ENCODE data around the gene SOST.

Gene SOST

DNA sequence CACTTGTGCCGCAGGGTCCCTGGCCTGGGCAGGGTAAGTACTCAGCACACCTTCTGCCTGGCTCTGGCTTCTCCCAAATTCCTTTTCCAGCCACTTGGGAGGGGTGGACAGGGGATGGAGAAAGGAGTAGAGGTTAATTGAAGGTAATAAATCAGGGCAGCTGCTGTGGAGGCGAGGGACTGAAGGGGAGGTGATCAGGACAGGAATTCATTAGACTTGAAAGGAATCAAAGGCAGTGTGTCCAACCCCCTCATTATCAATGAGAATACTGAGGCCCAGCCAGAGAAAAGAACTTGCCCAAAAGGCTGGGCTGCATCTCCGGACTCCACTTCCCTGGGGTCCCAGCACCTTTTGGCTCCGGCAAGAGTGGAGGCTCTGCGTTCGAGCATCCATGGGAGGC lies 2.4 kb downstream of the SOST start:
- Histone ChIP-seq H3K4me3 (ENCODE audit: insufficient read length, low read depth) (no peak overlapping the region), H3K9me3 (ENCODE audit: insufficient read depth, low read length) (no peaks in the 10 kb centered on the region), H3K4me1 (ENCODE audit: insufficient read depth, insufficient read length) (peaks cover 13% of the 10 kb centered on the region), H3K27me3 (ENCODE audit: insufficient read depth, insufficient read length) (peaks cover 15% of the 10 kb centered on the region), H3K9ac (ENCODE audit: insufficient read length, low read depth) (no peak overlapping the region), H3K36me3 (ENCODE audit: insufficient read depth, insufficient read length, low read length) (no peaks in the 10 kb centered on the region)
- no peak for DNase-seq (ENCODE audit: low read depth, low spot score)
- TF ChIP-seq ZNF274 (IDR thresholded peaks at IDR 0.05; ENCODE audit: low read depth, low read length) (no peak), SUZ12 (IDR thresholded peaks at IDR 0.05; ENCODE audit: extremely low read depth, insufficient read depth, insufficient read length) (no peak), YY1 (IDR thresholded peaks at IDR 0.05; ENCODE audit: insufficient read depth, insufficient read length) (no peak)

DNA sequence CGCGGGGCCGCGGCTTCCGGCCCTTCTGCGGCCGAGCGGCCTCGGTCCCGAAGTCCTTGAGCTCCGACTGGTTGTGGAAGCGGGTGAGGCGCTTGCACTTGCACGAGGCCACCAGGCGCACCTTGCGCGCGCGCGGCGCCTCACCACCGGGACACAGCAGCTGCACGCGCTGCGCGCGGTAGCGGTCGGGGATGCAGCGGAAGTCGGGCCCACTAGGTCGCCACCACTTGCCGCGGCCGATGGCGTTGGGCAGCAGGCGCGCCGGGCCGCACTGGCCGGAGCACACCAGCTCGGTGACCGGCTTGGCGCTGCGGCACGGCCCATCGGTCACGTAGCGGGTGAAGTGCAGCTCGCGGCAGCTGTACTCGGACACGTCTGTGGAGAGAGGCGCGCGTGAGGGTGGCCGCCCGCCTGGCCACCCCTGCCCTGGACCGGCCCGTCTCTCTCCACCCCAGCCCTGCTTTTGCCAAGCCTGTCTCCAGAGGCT lies 3.2 kb downstream of the SOST start:
- Histone ChIP-seq H3K9me3 (ENCODE audit: insufficient read depth, low read length) (no peaks in the 10 kb centered on the region), H3K36me3 (ENCODE audit: insufficient read depth, insufficient read length, low read length) (no peaks in the 10 kb centered on the region), H3K4me1 (ENCODE audit: insufficient read depth, insufficient read length) (peaks cover 13% of the 10 kb centered on the region), H3K4me3 (ENCODE audit: insufficient read length, low read depth) (peak overlapping the region; percentile 13), H3K27me3 (ENCODE audit: insufficient read depth, insufficient read length) (peaks cover 15% of the 10 kb centered on the region), H3K9ac (ENCODE audit: insufficient read length, low read depth) (no peak overlapping the region)
- no peak for DNase-seq (ENCODE audit: low read depth, low spot score)
- TF ChIP-seq YY1 (IDR thresholded peaks at IDR 0.05; ENCODE audit: insufficient read depth, insufficient read length) (no peak), ZNF274 (IDR thresholded peaks at IDR 0.05; ENCODE audit: low read depth, low read length) (no peak), SUZ12 (IDR thresholded peaks at IDR 0.05; ENCODE audit: extremely low read depth, insufficient read depth, insufficient read length) (no peak)

DNA sequence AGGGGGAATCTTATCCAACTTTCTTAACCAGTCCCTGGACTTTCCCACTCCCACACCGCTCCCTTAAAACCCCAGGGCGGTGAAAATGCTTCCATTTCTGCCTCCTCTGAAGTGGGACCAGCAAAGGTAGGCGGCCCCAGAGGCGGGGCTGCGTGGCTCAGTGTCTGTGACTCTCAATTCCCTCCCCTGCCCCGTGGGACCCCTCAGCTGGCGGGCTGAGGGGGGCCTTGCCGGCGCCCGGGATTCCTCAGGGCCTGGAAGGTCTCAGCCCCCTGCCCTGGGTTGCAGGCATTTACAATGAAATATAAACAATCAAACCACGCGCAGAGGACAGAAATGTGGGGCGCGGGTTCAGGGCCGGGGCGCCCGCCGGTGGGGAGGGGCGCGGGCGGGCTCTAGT lies 3.6 kb downstream of the SOST start:
- Histone ChIP-seq H3K4me3 (ENCODE audit: insufficient read length, low read depth) (no peak overlapping the region), H3K27me3 (ENCODE audit: insufficient read depth, insufficient read length) (peaks cover 15% of the 10 kb centered on the region), H3K9me3 (ENCODE audit: insufficient read depth, low read length) (no peaks in the 10 kb centered on the region), H3K9ac (ENCODE audit: insufficient read length, low read depth) (no peak overlapping the region), H3K36me3 (ENCODE audit: insufficient read depth, insufficient read length, low read length) (no peaks in the 10 kb centered on the region), H3K4me1 (ENCODE audit: insufficient read depth, insufficient read length) (peaks cover 15% of the 10 kb centered on the region)
- no peak for DNase-seq (ENCODE audit: low read depth, low spot score)
- no peak for TF ChIP-seq YY1 (IDR thresholded peaks at IDR 0.05; ENCODE audit: insufficient read depth, insufficient read length)
- no peak for TF ChIP-seq SUZ12 (IDR thresholded peaks at IDR 0.05; ENCODE audit: extremely low read depth, insufficient read depth, insufficient read length)
- no peak for TF ChIP-seq ZNF274 (IDR thresholded peaks at IDR 0.05; ENCODE audit: low read depth, low read length)

DNA sequence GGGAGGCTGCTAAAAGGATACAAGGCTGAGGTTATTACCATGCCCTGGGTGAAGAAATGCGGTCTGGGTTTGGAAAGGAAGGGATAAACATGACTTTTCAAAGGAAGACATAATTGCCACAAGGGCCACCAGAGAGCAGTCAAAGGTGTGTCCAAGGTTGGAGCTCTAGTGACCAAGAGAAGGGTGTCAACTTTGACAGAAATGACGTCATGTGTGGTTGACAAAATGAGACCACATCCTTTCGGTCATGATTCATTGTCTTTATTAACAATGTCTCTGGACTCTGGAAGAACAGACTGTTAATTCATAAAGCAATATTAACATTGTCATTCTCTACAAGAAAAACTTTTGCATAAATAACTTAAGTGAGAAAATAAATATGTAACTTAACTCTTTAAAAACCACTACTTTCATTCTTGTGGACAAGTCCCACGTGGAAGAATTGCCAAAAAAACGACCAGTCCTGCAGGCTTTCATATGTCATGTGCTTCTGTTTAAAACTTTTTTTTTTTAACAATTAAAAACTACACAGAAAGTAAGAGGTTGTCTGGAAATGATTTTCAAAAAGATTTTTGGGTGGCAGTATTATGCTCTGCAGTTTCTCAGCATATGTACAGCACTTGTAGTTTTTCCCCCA lies 5.0 kb downstream of the SOST start:
- no peak for TF ChIP-seq SUZ12 (IDR thresholded peaks at IDR 0.05; ENCODE audit: extremely low read depth, insufficient read depth, insufficient read length)
- no peak for TF ChIP-seq YY1 (IDR thresholded peaks at IDR 0.05; ENCODE audit: insufficient read depth, insufficient read length)
- TF ChIP-seq ZNF274 (IDR thresholded peaks at IDR 0.05; ENCODE audit: low read depth, low read length), result no peak
- peaks cover 15% of the 10 kb centered on the region for H3K27me3 ChIP-seq (ENCODE audit: insufficient read depth, insufficient read length)
- H3K9me3 ChIP-seq (ENCODE audit: insufficient read depth, low read length), result no peaks in the 10 kb centered on the region
- H3K9ac ChIP-seq (ENCODE audit: insufficient read length, low read depth), result no peak overlapping the region
- H3K4me3 ChIP-seq (ENCODE audit: insufficient read length, low read depth), result no peak overlapping the region
- peaks cover 13% of the 10 kb centered on the region for H3K4me1 ChIP-seq (ENCODE audit: insufficient read depth, insufficient read length)
- H3K36me3 ChIP-seq (ENCODE audit: insufficient read depth, insufficient read length, low read length), result no peaks in the 10 kb centered on the region
- no peak for DNase-seq (ENCODE audit: low read depth, low spot score)

DNA sequence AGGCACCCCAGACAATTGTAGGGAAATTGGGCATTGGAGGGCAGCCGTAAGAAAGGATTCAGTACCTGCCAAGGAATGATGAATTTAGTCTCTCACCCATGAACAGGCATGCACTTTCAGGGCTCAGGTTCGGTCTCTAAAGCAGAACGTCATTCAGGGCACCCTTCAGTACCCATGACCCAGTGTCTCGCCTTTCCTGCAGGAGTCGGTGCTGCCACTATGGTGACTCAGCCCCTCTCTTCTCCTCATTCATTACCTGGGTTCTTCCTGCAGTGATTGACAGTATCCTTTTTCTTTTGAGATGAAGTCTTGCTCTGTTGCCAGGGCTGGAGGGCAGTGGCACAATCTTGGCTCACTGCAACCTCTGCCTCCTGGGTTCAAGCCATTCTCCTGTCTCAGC lies 8.4 kb downstream of the SOST start:
- TF ChIP-seq ZNF274 (IDR thresholded peaks at IDR 0.05; ENCODE audit: low read depth, low read length) (no peak), SUZ12 (IDR thresholded peaks at IDR 0.05; ENCODE audit: extremely low read depth, insufficient read depth, insufficient read length) (no peak), YY1 (IDR thresholded peaks at IDR 0.05; ENCODE audit: insufficient read depth, insufficient read length) (no peak)
- no peak overlapping the region for H3K9ac ChIP-seq (ENCODE audit: insufficient read length, low read depth)
- no peak overlapping the region for H3K4me3 ChIP-seq (ENCODE audit: insufficient read length, low read depth)
- no peaks in the 10 kb centered on the region for H3K36me3 ChIP-seq (ENCODE audit: insufficient read depth, insufficient read length, low read length)
- no peaks in the 10 kb centered on the region for H3K9me3 ChIP-seq (ENCODE audit: insufficient read depth, low read length)
- peaks cover 9% of the 10 kb centered on the region for H3K27me3 ChIP-seq (ENCODE audit: insufficient read depth, insufficient read length)
- no peak for DNase-seq (ENCODE audit: low read depth, low spot score)
- peaks cover 4% of the 10 kb centered on the region for H3K4me1 ChIP-seq (ENCODE audit: insufficient read depth, insufficient read length)

DNA sequence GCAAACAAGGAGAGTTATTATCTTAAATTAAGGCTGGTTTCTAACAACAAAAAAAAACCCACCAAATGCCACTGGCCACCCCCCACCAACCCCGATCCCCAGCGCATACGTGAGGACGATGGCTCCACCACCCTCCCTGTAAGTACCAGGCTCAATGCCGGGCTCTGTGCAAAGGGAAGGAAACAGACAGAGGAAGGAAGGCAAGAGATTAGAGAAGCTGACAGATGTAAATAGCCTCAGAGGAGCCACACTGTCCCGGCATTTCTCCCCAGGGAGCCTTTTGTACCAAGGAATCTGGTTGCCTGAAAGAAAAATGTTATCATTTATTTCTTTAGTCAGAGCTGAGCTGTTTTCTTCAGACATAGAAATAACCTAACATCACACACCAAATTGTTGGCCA lies 13.1 kb downstream of the SOST start:
- Histone ChIP-seq H3K9ac (ENCODE audit: insufficient read length, low read depth) (no peak overlapping the region), H3K27me3 (ENCODE audit: insufficient read depth, insufficient read length) (no peaks in the 10 kb centered on the region), H3K9me3 (ENCODE audit: insufficient read depth, low read length) (0 out of 2 replicates have a peak, but pooled peaks cover 5% of the 10 kb centered on the region), H3K36me3 (ENCODE audit: insufficient read depth, insufficient read length, low read length) (no peaks in the 10 kb centered on the region), H3K4me1 (ENCODE audit: insufficient read depth, insufficient read length) (peaks cover 9% of the 10 kb centered on the region), H3K4me3 (ENCODE audit: insufficient read length, low read depth) (no peak overlapping the region)
- DNase-seq (ENCODE audit: low read depth, low spot score), result no peak
- TF ChIP-seq YY1 (IDR thresholded peaks at IDR 0.05; ENCODE audit: insufficient read depth, insufficient read length) (no peak), ZNF274 (IDR thresholded peaks at IDR 0.05; ENCODE audit: low read depth, low read length) (no peak), SUZ12 (IDR thresholded peaks at IDR 0.05; ENCODE audit: extremely low read depth, insufficient read depth, insufficient read length) (no peak)

DNA sequence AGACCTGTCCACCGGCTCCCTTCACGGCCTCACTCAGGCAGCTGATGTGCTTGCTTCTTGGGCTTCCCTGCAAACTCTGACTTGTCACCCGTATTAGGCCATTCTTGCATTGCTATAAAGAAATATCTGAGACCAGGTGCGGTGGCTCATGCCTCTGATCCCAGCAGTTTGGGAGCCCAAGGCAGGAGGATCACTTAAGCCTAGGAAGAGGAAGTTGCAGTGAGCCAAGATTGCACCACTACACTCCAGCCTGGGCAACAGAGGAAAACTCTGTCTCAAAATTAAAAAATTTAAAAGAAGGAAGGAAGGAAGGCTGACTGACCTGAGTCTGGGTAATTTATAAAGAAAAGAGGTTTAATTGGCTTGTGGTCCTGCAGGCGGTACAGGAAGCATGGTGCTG lies 17.0 kb downstream of the SOST start:
- H3K27me3 ChIP-seq (ENCODE audit: insufficient read depth, insufficient read length), result no peaks in the 10 kb centered on the region

More for the DNA sequence above, 17.0 kb downstream of the SOST start:
- DNase-seq (ENCODE audit: low read depth, low spot score), result no peak
- no peaks in the 10 kb centered on the region for H3K36me3 ChIP-seq (ENCODE audit: insufficient read depth, insufficient read length, low read length)
- H3K4me3 ChIP-seq (ENCODE audit: insufficient read length, low read depth), result no peak overlapping the region
- peaks cover 5% of the 10 kb centered on the region for H3K4me1 ChIP-seq (ENCODE audit: insufficient read depth, insufficient read length)
- TF ChIP-seq SUZ12 (IDR thresholded peaks at IDR 0.05; ENCODE audit: extremely low read depth, insufficient read depth, insufficient read length), result no peak
- TF ChIP-seq ZNF274 (IDR thresholded peaks at IDR 0.05; ENCODE audit: low read depth, low read length), result no peak
- no peak for TF ChIP-seq YY1 (IDR thresholded peaks at IDR 0.05; ENCODE audit: insufficient read depth, insufficient read length)
- 0 out of 2 replicates have a peak, but pooled peaks cover 5% of the 10 kb centered on the region for H3K9me3 ChIP-seq (ENCODE audit: insufficient read depth, low read length)
- H3K9ac ChIP-seq (ENCODE audit: insufficient read length, low read depth), result no peak overlapping the region

All from NT2/D1 (cell line).